Body of pancreas (tissue), 4 donors: ENCODE measurements around the gene SH2D3A. TPM values are rescaled to one million over a fixed set of nuclear protein-coding genes. Genes with fewer than 3 reads are reported as not detected.

Experiments used
- ATAC-seq: fragments of 150-250 bp; one replicate; pipeline ENCODE4 v1.9.1; 2016
- DNase-seq, 4 donors: peaks; one replicate each; pipeline ENCODE4 v3.0.0-alpha.2; 2019
- H3K27ac ChIP-seq, 4 donors: fragments of 200-600 bp; sonication (generic); 1 replicate in 3 of 4; 2 replicates in 1 of 4; pipeline versions ENCODE4 v1.5.1 to v1.6.1; 2016 to 2019; ENCODE audit warnings: mild to moderate bottlenecking in 1 of 4, mixed read lengths in 1 of 4, moderate library complexity in 1 of 4
- H3K27me3 ChIP-seq, 2 donors: fragments of 200-600 bp; sonication (generic); one replicate each; pipeline ENCODE4 v1.6.0; 2016; ENCODE audit warnings: mild to moderate bottlenecking in 1 of 2
- H3K36me3 ChIP-seq, 2 donors: fragments of 200-600 bp; sonication (generic); replicated peaks in 1 of 2; 2 replicates each; pipeline ENCODE4 v1.5.1; 2016; ENCODE audit warnings: low read depth in 2 of 2; ENCODE audit not compliant: insufficient read depth in 1 of 2
- H3K4me1 ChIP-seq: fragments of 200-600 bp; sonication (generic); one replicate; pipeline ENCODE4 v1.6.0; 2016
- H3K4me3 ChIP-seq, 2 donors: fragments of 200-600 bp; sonication (generic); 1 replicate in 1 of 2; 2 replicates in 1 of 2; pipeline ENCODE4 v1.5.1; 2016 to 2019
- H3K9me3 ChIP-seq, 3 donors: fragments of 200-600 bp; sonication (generic); 1 replicate in 2 of 3; 2 replicates in 1 of 3; pipeline ENCODE4 v1.5.1; 2016
- CTCF ChIP-seq, 7 experiments: fragments of 450-650 bp in 4 of 7; fragments of 200-600 bp in 3 of 7; sonication (generic) in 3 of 7; IDR thresholded peaks; one replicate each; pipeline ENCODE4 v1.5.1; 2016 to 2019; ENCODE audit warnings: antibody characterized with exemption in 7 of 7
- POLR2A ChIP-seq, 3 donors: fragments of 450-650 bp; IDR thresholded peaks; one replicate each; pipeline ENCODE4 v1.6.1; 2016; ENCODE audit warnings: antibody characterized with exemption in 3 of 3, mild to moderate bottlenecking in 2 of 3
- WGBS, 2 donors: methylation state at CpG; one replicate each; pipeline ENCODE4 v1.1.5; 2017; 5-methylcytosine and 5-hydroxymethylcytosine counted together
- intact Hi-C: fragments of 100-400 bp; cut with DNase I; formaldehyde crosslinking; loops from one replicate; pipeline ENCODE4 v1.15.1; 2023
- total RNA-seq, 2 donors: library from RNA; depleted of rRNA; stranded (reverse); fragments of >200 nt; gene quantifications; one replicate each; pipeline ENCODE4 v1.1.0, GENCODE V29; 2016

The SH2D3A gene
- total RNA-seq, 2 donors from 2014 or later, result 18.4 to 60.0 TPM

- DNase-seq, result peak in 1 of 4 donors; percentile 39
- 46 to 51% methylated on average over 4 to 5 of the region's 5 CpGs for WGBS, 2 donors
- ATAC-seq, result no peak
- Histone ChIP-seq H3K36me3 (no peaks in the 10 kb centered on the region), H3K4me3 (no peak overlapping the region), H3K27ac (peak overlapping the region in 3 of 4 donors; percentile 76 to 86 (median 84)), H3K27me3 (no peaks in the 10 kb centered on the region), H3K9me3 (no peaks in the 10 kb centered on the region), H3K4me1 (peaks cover 94% of the 10 kb centered on the region)
- intact Hi-C loops, result no loop called here
- TF ChIP-seq POLR2A (IDR thresholded peaks at IDR 0.05) (no peak), CTCF (IDR thresholded peaks at IDR 0.05) (no peak)
Observed at GRCh38 chr19:6723738-6724137, 43.5 kb downstream of the SH2D3A start.

GRCh38 chr19:6723108-6723618, 44.1 kb downstream of the SH2D3A start:
- DNase-seq, result peak; percentile 72 to 85 (median 78)
- Histone ChIP-seq H3K4me1 (peaks cover 95% of the 10 kb centered on the region), H3K36me3 (no peaks in the 10 kb centered on the region), H3K4me3 (no peak overlapping the region), H3K27ac (peak overlapping the region; percentile 65 to 86 (median 80)), H3K27me3 (no peaks in the 10 kb centered on the region), H3K9me3 (no peaks in the 10 kb centered on the region)
- TF ChIP-seq POLR2A (IDR thresholded peaks at IDR 0.05), result peak in 2 of 3 donors; percentile 31 to 48
- TF ChIP-seq CTCF (IDR thresholded peaks at IDR 0.05), result no peak
- ATAC-seq, result peak; percentile 73
- WGBS, 2 donors, result 8 to 23% methylated on average over 13 of the region's 13 CpGs
- intact Hi-C loops, result no loop called here

- DNase-seq, result no peak
- TF ChIP-seq CTCF (IDR thresholded peaks at IDR 0.05) (no peak), POLR2A (IDR thresholded peaks at IDR 0.05) (peak in 2 of 3 donors; percentile 19 to 20)
- intact Hi-C loops, result no loop called here
- H3K9me3 ChIP-seq, result no peaks in the 10 kb centered on the region
- H3K27me3 ChIP-seq, result no peaks in the 10 kb centered on the region
- ATAC-seq, result no peak
- H3K27ac ChIP-seq, result peak overlapping the region; percentile 50 to 86 (median 80)
- H3K4me1 ChIP-seq, result peaks cover 85% of the 10 kb centered on the region
- peaks cover 0 to 4% of the 10 kb centered on the region in 2 donors for H3K36me3 ChIP-seq
- 47 to 59% methylated on average over 5 of the region's 5 CpGs for WGBS, 2 donors
- H3K4me3 ChIP-seq, result no peak overlapping the region
Observed at GRCh38 chr19:6721773-6722172, 45.5 kb downstream of the SH2D3A start.

- peaks cover 0 to 4% of the 10 kb centered on the region in 2 donors for H3K36me3 ChIP-seq
- H3K27me3 ChIP-seq, result no peaks in the 10 kb centered on the region
- H3K4me3 ChIP-seq, result no peak overlapping the region
- H3K9me3 ChIP-seq, result no peaks in the 10 kb centered on the region
- ATAC-seq (no peak), DNase-seq (no peak)
- peak overlapping the region; percentile 25 to 86 (median 80) for H3K27ac ChIP-seq
- TF ChIP-seq POLR2A (IDR thresholded peaks at IDR 0.05), result no peak
- TF ChIP-seq CTCF (IDR thresholded peaks at IDR 0.05), result no peak
- intact Hi-C loops, result no loop called here
- H3K4me1 ChIP-seq, result peaks cover 82% of the 10 kb centered on the region
Observed at GRCh38 chr19:6721138-6721474, 46.1 kb downstream of the SH2D3A start.
